Epithelial cell of proximal tubule (primary cell): ENCODE data around the gene AEBP1. TPM values are rescaled to one million over a fixed set of nuclear protein-coding genes. Genes with fewer than 3 reads are reported as not detected.

Experiments
- DNase-seq: peaks from one replicate; pipeline ENCODE4 v3.0.0-alpha.2; 2011; ENCODE audit warnings: low read depth
- H3K4me3 ChIP-seq: 2 replicates; pipeline ENCODE4 v1.5.1; 2011; ENCODE audit warnings: low read depth, mild to moderate bottlenecking, low read length
- CTCF ChIP-seq: conservative IDR thresholded peaks from 2 replicates; pipeline ENCODE4 v1.5.1; 2012; ENCODE audit warnings: low read depth, mild to moderate bottlenecking, low read length
- total RNA-seq: library from RNA; depleted of rRNA; stranded (reverse); fragments of >200 nt; gene quantifications from 2 replicates; pipeline ENCODE4 v1.2.3, GENCODE V29; 2015

The AEBP1 gene
- total RNA-seq = 37.3 and 78.4 TPM in 2 replicates

- peak within 1 kb of the TSS; percentile 23 for H3K4me3 ChIP-seq
- TF ChIP-seq CTCF = no peak
- DNase-seq = no peak
These were observed at the start of gene AEBP1 for GRCh38 chr7:44103923-44104859. TSS of gene AEBP1 (plus strand) at chr7:44104345. CDS start at chr7:44104666, 321 bp downstream.

- TF ChIP-seq CTCF = no peak
- DNase-seq = no peak
These were observed 47.5 kb upstream of the AEBP1 start for GRCh38 chr7:44056681-44057080.

GRCh38 chr7:44057181-44057848 is 46.8 kb upstream of the AEBP1 start:
- no peak for DNase-seq
- TF ChIP-seq CTCF = no peak
- H3K4me3 ChIP-seq = no peak overlapping the region

More at GRCh38 chr7:44056681-44057080, 47.5 kb upstream of the AEBP1 start:
- no peak overlapping the region for H3K4me3 ChIP-seq

GRCh38 chr7:44057849-44058758 is 46.0 kb upstream of the AEBP1 start:
- TF ChIP-seq CTCF = no peak
- no peak overlapping the region for H3K4me3 ChIP-seq
- DNase-seq = no peak

GRCh38 chr7:44058759-44059218 is 45.4 kb upstream of the AEBP1 start:
- DNase-seq = no peak
- TF ChIP-seq CTCF = no peak
- H3K4me3 ChIP-seq = no peak overlapping the region
